Measurements from ENCODE around the gene SLC22A15.
"Not testable (repeated sequence)": the region's sequence is repeated elsewhere in the genome, so short reads cannot be mapped to it uniquely, and the experiment has no call there.

SLC22A15 gene

GRCh38 chr1:115976062-115976920 is at the start of gene SLC22A15:
Gene SLC22A15, plus strand, starts transcription at chr1:115976513. Its CDS starts 115 bp downstream, at chr1:115976628.
- DNase-seq, result peak; percentile 9

- no peak for DNase-seq
Observed at GRCh38 chr1:115927971-115928370, 48.3 kb upstream of the SLC22A15 start.

- DNase-seq, result no peak
Observed at GRCh38 chr1:115929881-115930280, 46.4 kb upstream of the SLC22A15 start.

GRCh38 chr1:115933625-115934024 is 42.7 kb upstream of the SLC22A15 start:
- no peak for DNase-seq

- DNase-seq, result no peak
Observed at GRCh38 chr1:115939455-115939854, 36.9 kb upstream of the SLC22A15 start.

- no peak for DNase-seq
Observed at GRCh38 chr1:115946116-115946515, 30.2 kb upstream of the SLC22A15 start.

- DNase-seq, result no peak
Observed at GRCh38 chr1:115949156-115949555, 27.2 kb upstream of the SLC22A15 start.

GRCh38 chr1:115951560-115951959 is 24.8 kb upstream of the SLC22A15 start:
- no peak for DNase-seq

GRCh38 chr1:115952547-115952946 is 23.8 kb upstream of the SLC22A15 start:
- DNase-seq, result no peak

GRCh38 chr1:115953180-115953579 is 23.1 kb upstream of the SLC22A15 start:
- DNase-seq, result no peak

GRCh38 chr1:115954684-115955083 is 21.6 kb upstream of the SLC22A15 start:
- no peak for DNase-seq

- no peak for DNase-seq
Observed at GRCh38 chr1:115955228-115955627, 21.1 kb upstream of the SLC22A15 start.

- DNase-seq, result no peak
Observed at GRCh38 chr1:115958866-115959265, 17.4 kb upstream of the SLC22A15 start.

GRCh38 chr1:115969509-115969908 is 6.8 kb upstream of the SLC22A15 start:
- no peak for DNase-seq

- not testable (repeated sequence) for DNase-seq
Observed at GRCh38 chr1:115971778-115972177, 4.5 kb upstream of the SLC22A15 start.

GRCh38 chr1:115973154-115973553 is 3.2 kb upstream of the SLC22A15 start:
- no peak for DNase-seq

GRCh38 chr1:115975569-115976061 is 698 bp upstream of the SLC22A15 start:
- DNase-seq, result no peak

GRCh38 chr1:115976921-115977498 is 697 bp downstream of the SLC22A15 start:
- no peak for DNase-seq

GRCh38 chr1:115977499-115978258 is 1.4 kb downstream of the SLC22A15 start:
- no peak for DNase-seq

GRCh38 chr1:115978292-115978941 is 2.1 kb downstream of the SLC22A15 start:
- DNase-seq, result no peak

GRCh38 chr1:115980156-115980555 is 3.8 kb downstream of the SLC22A15 start:
- DNase-seq, result no peak

- DNase-seq, result no peak
Observed at GRCh38 chr1:115980998-115981993, 5.0 kb downstream of the SLC22A15 start.

Data from activated gamma-delta T cell treated with Interleukin-2 at 50 U/mL for 16 hours (primary cell).